ENCODE results near the gene RIIAD1. TPM values are rescaled to one million over a fixed set of nuclear protein-coding genes. Genes with fewer than 3 reads are reported as not detected.
"Not testable (repeated sequence)": the region's sequence is repeated elsewhere in the genome, so short reads cannot be mapped to it uniquely, and the experiment has no call there.

Gene RIIAD1
- total RNA-seq, 1 donor = not detected

DNA sequence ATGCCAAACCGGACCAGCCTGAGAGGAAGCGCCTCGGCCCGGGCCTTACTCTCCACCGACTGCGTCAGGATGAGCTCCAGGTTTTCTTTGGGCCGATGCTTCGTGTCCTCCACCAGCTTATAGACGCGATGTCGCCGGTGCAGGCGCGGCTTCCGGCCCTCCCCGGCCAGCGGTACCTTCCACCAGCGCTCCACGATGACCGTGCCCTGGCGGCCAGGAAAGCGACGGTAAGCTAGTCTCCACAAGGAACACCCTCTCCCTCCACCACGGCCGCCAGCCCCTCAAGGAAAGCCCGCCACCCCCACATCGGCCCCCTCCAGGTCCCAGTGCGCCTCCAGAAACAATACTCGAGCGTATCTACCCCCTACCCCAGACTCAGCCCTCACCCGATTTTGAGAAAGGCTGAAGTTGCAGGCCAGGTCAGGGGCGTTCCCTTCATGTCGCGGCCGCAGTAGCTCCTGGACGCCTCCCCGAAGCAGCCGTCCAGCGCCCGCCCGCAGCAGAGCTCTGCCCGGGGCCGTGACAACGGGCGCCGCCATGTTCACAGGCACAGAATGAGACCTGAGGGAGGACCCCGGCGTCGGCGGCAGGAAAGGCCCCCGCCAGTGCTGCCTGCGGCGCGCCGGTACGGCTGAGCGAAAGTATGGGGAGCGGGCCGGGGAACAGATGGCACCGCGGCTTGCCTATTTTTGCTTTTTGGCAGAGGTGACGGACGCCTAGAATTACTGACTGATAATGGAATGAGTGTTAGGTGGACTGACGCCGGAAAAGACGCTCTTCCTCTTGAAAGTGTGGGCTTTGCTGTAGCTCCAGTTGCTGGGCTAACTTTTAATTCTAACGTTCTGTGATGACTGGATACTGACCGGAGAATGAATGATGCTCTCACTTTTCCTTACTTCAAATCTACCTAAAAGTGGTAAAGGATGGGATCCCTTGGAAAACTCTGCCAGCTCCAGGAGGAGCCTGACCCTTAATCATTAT is 41.9 kb downstream of the RIIAD1 start, which contains the start of gene MRPL9:
Gene MRPL9 (minus strand): TSS at position 556 of the 981 bp plus-strand sequence. CDS start 17 bp downstream, at position 539.
- DNase-seq (ENCODE audit: insufficient read length, low spot score, missing footprints) = peak; percentile 98
- H2AFZ ChIP-seq (ENCODE audit: low read length) = peak within 1 kb of the TSS; percentile 93
- peak within 1 kb of the TSS; percentile 94 for H3K4me2 ChIP-seq (ENCODE audit: insufficient read depth, low read length)
- H3K79me2 ChIP-seq (ENCODE audit: insufficient read depth, low read length) = peaks cover 4% of the 10 kb centered on the region
- H3K4me1 ChIP-seq (ENCODE audit: insufficient read depth, low read length) = peaks cover 10% of the 10 kb centered on the region
- peak within 1 kb of the TSS; percentile 90 for H3K4me3 ChIP-seq (ENCODE audit: insufficient read depth, low read length)
- no peaks in the 10 kb centered on the region for H3K27me3 ChIP-seq (ENCODE audit: insufficient read depth, low read length)
- TF ChIP-seq, protein P1, sequence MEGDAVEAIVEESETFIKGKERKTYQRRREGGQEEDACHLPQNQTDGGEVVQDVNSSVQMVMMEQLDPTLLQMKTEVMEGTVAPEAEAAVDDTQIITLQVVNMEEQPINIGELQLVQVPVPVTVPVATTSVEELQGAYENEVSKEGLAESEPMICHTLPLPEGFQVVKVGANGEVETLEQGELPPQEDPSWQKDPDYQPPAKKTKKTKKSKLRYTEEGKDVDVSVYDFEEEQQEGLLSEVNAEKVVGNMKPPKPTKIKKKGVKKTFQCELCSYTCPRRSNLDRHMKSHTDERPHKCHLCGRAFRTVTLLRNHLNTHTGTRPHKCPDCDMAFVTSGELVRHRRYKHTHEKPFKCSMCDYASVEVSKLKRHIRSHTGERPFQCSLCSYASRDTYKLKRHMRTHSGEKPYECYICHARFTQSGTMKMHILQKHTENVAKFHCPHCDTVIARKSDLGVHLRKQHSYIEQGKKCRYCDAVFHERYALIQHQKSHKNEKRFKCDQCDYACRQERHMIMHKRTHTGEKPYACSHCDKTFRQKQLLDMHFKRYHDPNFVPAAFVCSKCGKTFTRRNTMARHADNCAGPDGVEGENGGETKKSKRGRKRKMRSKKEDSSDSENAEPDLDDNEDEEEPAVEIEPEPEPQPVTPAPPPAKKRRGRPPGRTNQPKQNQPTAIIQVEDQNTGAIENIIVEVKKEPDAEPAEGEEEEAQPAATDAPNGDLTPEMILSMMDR (IDR thresholded peaks at IDR 0.05; ENCODE audit: extremely low read depth, low read depth, low read length) = no peak
- no peaks in the 10 kb centered on the region for H3K9me3 ChIP-seq (ENCODE audit: low read depth, low read length)
- H4K20me1 ChIP-seq (ENCODE audit: insufficient read depth, low read length) = no peaks in the 10 kb centered on the region
- peak within 1 kb of the TSS; percentile 77 for H3K27ac ChIP-seq (ENCODE audit: low read depth, low read length)
- H3K36me3 ChIP-seq (ENCODE audit: insufficient read depth, low read length) = peaks cover 39% of the 10 kb centered on the region

DNA sequence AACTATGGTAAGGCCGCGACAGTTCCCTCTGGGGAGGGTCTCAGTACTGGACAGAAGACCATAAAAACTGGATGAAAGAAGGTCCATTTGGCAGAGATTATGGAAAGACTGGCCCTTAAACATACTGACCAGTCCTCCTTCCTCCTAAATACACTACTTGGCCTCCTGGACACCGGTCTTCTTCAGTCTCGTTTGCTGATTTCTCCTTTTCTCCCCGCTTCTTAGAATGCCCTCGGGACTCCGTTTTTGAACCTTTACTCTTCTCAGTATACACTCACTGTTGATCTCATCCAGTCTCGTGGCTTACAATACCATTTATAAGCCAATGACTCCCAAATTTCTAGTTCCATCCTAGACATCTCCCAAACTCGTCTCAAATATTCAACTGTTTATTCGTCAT is 42.7 kb downstream of the RIIAD1 start:
- Histone ChIP-seq H3K79me2 (ENCODE audit: insufficient read depth, low read length) (peaks cover 4% of the 10 kb centered on the region), H4K20me1 (ENCODE audit: insufficient read depth, low read length) (no peaks in the 10 kb centered on the region), H3K27ac (ENCODE audit: low read depth, low read length) (peak overlapping the region; percentile 77), H3K4me3 (ENCODE audit: insufficient read depth, low read length) (peak overlapping the region; percentile 90), H3K9me3 (ENCODE audit: low read depth, low read length) (no peaks in the 10 kb centered on the region), H3K4me1 (ENCODE audit: insufficient read depth, low read length) (peaks cover 10% of the 10 kb centered on the region), H3K27me3 (ENCODE audit: insufficient read depth, low read length) (no peaks in the 10 kb centered on the region), H3K4me2 (ENCODE audit: insufficient read depth, low read length) (peak overlapping the region; percentile 94), H3K36me3 (ENCODE audit: insufficient read depth, low read length) (peaks cover 32% of the 10 kb centered on the region), H2AFZ (ENCODE audit: low read length) (peak overlapping the region; percentile 93)
- TF ChIP-seq, protein P1 (IDR thresholded peaks at IDR 0.05; ENCODE audit: extremely low read depth, low read depth, low read length) = no peak
- DNase-seq (ENCODE audit: insufficient read length, low spot score, missing footprints) = peak; percentile 89

DNA sequence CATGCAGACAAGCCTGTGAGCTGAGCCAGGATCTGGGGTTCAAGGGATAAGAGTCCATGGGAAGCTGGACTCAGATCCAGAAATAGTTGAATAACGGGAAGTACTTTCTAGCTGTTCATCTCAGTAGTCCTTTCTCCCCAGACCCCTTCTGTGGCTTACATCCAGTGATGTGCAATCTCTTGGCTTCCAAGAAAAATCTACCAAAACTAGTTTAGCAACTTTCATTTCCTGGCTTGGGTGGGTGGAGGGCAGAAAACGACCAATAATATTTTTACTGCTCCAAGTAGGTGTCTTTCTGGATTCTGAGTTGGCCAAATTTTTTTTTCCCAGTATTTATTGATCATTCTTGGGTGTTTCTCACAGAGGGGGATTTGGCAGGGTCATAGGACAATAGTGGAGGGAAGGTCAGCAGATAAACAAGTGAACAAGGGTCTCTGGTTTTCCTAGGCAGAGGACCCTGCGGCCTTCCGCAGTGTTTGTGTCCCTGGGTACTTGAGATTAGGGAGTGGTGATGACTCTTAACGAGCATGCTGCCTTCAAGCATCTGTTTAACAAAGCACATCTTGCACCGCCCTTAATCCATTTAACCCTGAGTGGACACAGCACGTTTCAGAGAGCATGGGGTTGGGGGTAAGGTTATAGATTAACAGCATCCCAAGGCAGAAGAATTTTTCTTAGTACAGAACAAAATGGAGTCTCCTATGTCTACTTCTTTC is 47.2 kb downstream of the RIIAD1 start:
- H3K27ac ChIP-seq (ENCODE audit: low read depth, low read length); H3K4me1 ChIP-seq (ENCODE audit: insufficient read depth, low read length); H3K36me3 ChIP-seq (ENCODE audit: insufficient read depth, low read length); H3K4me3 ChIP-seq (ENCODE audit: insufficient read depth, low read length); DNase-seq (ENCODE audit: insufficient read length, low spot score, missing footprints); H4K20me1 ChIP-seq (ENCODE audit: insufficient read depth, low read length); H2AFZ ChIP-seq (ENCODE audit: low read length); H3K4me2 ChIP-seq (ENCODE audit: insufficient read depth, low read length); H3K27me3 ChIP-seq (ENCODE audit: insufficient read depth, low read length); H3K9me3 ChIP-seq (ENCODE audit: low read depth, low read length); H3K79me2 ChIP-seq (ENCODE audit: insufficient read depth, low read length): not testable (repeated sequence)

DNA sequence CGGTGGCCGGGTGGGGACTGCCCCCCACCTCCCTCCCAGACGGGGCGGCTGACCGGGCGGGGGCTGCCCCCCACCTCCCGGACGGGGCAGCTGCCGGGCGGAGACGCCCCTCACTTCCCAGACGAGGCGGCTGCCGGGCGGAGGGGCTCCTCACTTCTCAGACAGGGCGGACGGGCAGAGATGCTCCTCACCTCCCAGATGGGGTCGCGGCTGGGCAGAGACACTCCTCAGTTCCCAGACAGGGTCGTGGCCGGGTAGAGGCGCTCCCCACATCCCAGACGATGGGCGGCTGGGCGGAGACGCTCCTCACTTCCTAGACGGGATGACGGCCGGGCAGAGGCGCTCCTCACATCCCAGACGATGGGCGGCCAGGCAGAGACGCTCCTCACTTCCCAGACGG is 47.9 kb downstream of the RIIAD1 start:
- DNase-seq (ENCODE audit: insufficient read length, low spot score, missing footprints); H3K4me3 ChIP-seq (ENCODE audit: insufficient read depth, low read length); H3K4me2 ChIP-seq (ENCODE audit: insufficient read depth, low read length); H3K9me3 ChIP-seq (ENCODE audit: low read depth, low read length); H3K79me2 ChIP-seq (ENCODE audit: insufficient read depth, low read length); H4K20me1 ChIP-seq (ENCODE audit: insufficient read depth, low read length); H3K27me3 ChIP-seq (ENCODE audit: insufficient read depth, low read length); H2AFZ ChIP-seq (ENCODE audit: low read length); H3K36me3 ChIP-seq (ENCODE audit: insufficient read depth, low read length); H3K4me1 ChIP-seq (ENCODE audit: insufficient read depth, low read length); H3K27ac ChIP-seq (ENCODE audit: low read depth, low read length): not testable (repeated sequence)

All from osteoblast (primary cell).